GM12874 (cell line): ENCODE results near the gene USP13.

Source experiments
- TF ChIP-seq, protein P1 (sequence below): IDR thresholded peaks from 2 replicates; pipeline ENCODE4 v1.5.1; 2011; ENCODE audit warnings: low read depth, mild to moderate bottlenecking, control low read depth, low read length, moderate library complexity; ENCODE audit not compliant: insufficient read depth

USP13 gene

DNA sequence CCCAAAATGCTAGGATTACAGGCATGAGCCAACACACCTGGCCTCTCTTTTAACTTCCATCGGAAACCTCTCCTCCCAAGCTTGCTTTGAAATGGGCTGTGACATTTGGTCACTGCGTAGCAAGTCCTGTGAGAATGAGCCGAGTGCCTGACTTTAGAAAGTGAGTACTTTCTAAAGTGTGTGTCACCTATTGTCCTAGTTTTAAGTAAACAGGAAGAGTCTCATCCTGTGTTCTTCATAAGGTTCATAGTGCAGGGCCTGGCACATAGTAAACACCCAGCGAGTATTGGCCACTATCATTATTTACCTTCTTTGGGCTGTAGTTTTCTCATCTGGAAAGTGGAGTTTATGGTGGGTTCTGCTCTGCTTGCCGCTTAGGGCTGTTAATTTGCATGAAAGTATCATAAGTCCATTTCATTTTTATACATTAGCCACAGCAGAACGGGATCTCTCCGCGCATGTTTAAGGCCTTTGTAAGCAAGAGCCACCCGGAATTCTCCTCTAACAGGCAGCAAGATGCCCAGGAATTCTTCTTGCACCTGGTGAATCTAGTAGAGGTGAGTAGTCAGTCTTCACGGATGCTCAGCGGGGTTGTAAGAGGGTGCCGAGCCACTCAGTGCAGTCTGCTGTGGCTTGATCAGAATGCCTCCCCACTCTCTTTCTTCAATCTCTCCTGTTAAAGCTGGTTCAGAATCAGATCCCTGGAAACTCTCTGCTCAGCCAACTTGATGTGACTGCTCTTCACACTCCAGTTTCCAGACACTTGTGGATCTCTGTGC is 87.2 kb downstream of the USP13 start:
- TF ChIP-seq, protein P1, sequence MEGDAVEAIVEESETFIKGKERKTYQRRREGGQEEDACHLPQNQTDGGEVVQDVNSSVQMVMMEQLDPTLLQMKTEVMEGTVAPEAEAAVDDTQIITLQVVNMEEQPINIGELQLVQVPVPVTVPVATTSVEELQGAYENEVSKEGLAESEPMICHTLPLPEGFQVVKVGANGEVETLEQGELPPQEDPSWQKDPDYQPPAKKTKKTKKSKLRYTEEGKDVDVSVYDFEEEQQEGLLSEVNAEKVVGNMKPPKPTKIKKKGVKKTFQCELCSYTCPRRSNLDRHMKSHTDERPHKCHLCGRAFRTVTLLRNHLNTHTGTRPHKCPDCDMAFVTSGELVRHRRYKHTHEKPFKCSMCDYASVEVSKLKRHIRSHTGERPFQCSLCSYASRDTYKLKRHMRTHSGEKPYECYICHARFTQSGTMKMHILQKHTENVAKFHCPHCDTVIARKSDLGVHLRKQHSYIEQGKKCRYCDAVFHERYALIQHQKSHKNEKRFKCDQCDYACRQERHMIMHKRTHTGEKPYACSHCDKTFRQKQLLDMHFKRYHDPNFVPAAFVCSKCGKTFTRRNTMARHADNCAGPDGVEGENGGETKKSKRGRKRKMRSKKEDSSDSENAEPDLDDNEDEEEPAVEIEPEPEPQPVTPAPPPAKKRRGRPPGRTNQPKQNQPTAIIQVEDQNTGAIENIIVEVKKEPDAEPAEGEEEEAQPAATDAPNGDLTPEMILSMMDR: no peak

DNA sequence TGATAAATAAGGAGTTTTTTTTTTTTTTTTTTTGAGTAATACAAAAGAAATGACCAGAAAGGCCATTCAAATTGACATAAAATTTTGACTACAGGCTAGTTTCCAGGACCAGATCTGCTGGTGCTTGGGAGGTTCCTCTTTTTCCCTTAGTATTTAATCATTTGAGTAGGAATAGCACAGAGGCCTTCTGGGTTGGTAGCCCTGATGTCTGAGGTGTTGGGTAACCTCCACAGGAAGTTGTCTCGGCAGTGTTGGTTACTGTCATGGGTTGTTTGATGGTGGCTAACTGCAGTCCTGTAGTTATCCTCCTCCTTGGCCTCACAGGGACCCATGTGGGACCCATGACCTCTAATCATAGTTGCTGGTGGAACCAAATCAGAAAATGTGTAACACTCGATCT is 91.1 kb downstream of the USP13 start:
- TF ChIP-seq, protein P1: no peak

DNA sequence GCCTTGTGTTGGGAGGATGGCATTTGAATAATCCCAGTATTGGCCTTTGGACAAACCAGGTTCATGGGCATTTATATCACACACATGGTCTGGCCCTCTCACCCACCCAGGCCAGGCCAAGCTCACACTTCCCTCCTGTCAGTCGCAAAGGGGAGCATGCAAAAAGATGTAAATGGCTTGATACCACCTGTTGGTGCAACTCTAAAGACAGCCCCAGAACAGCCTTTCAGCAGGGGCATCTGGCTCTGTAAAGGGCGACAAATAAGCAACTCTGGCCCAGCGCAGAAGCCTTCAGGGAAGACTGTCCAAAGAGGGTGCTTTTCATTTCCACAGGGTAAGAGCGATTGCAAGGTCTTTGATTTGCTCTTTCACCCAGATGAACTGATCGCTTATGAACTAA is 91.8 kb downstream of the USP13 start:
- TF ChIP-seq, protein P1: no peak

DNA sequence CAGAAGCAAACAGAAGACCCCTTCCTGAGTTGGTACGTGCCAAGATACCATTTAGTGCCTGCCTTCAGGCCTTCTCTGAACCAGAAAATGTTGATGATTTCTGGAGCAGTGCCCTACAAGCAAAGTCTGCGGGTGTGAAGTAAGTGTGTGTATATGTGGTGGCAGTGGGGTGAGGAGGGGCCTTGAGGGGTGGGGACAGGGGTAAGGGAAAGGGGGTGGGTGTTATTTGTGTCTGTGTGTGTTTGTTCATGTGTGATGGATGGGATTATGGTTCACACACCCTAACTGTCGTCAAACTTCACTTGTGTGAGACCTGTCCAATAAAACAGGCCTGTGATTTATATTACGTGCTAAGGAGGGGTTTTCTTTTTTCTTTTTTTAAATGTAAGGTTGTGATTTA is 92.2 kb downstream of the USP13 start:
- TF ChIP-seq, protein P1: no peak

DNA sequence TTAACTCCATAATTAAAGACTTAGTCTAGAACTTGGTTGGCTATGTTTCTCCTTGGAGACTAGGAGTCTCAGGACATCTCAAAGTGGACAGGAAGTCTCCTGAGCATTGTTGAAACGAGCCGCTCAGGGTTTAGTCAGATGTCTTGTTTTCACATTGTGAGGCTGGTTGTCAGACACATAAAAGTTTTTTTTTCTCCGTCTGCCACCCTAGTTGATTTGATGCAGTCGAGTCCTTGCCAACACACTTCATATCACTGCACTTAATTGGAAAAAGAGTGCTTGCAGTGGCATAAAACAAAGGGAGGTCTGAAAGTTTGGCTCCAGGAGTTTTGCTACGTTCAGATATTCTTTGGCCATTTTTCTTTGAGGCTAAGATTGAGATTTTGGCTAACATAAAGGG is 92.9 kb downstream of the USP13 start:
- TF ChIP-seq, protein P1: no peak

DNA sequence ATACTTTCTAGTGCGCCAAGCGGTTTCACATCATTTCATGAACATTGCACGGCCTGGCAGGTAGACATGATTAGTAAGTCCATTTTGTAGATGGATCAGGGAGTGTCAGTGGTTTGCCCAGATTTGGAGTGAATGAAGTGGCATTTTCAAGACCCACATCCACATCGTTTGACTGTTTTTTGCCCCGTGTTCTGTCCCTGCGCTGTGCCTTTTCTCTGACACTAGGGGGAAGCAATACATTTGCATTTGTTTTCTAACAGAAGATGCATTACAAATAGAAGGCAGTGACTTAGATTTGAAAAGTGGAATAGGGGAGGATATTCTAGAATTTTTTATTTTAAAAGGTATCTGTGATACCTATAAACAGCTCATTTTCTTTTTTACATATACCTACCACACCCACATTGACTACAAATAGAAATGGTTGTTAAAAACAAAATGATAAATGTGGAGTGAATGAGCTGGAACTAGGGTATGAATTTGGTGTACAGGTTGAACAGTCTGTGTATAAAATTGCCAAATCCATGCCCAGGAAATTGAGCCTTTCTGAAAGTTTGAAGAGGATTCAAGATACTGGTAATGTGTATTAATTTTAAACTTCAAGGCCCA is 98.0 kb downstream of the USP13 start:
- TF ChIP-seq, protein P1: peak; percentile 42; the same call in 1 of the 2 replicates

DNA sequence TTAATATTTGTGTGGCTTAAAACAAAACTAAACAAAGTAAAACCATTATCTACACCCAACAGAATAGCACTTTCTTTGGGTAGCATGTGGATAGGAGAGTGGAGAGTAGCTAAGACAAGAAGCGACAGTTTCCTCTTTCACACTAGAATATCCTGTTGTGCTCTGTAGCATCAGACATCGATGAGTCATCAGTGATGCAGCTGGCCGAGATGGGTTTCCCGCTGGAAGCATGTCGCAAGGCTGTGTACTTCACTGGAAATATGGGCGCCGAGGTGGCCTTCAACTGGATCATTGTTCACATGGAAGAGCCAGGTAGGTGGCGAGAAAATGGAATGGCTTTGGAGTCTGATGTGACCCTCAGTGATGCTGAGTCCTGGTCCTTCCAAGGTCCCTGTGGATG is 108.1 kb downstream of the USP13 start:
- TF ChIP-seq, protein P1: no peak
